HepG2 (cell line): ENCODE data around the gene TYMP. TPM values are rescaled to one million over a fixed set of nuclear protein-coding genes. Genes with fewer than 3 reads are reported as not detected.

Experiments
- ATF7 ChIP-seq, 2 experiments: fragments of 450-650 bp in 1 of 2; sonication (generic) in 1 of 2; formaldehyde crosslinking in 1 of 2; IDR thresholded peaks; 2 replicates each; pipeline versions ENCODE4 v1.4.0 to v1.6.1; 2016 to 2020; ENCODE audit warnings: antibody characterized with exemption in 1 of 2, mild to moderate bottlenecking in 1 of 2, missing genetic modification reagents in 1 of 2
- CAMTA2 ChIP-seq: sonication (generic); formaldehyde crosslinking; IDR thresholded peaks from 2 replicates; pipeline ENCODE4 v1.4.0; 2020; ENCODE audit warnings: mild to moderate bottlenecking, missing genetic modification reagents, borderline replicate concordance
- DPF2 ChIP-seq: sonication (generic); formaldehyde crosslinking; IDR thresholded peaks from 2 replicates; pipeline ENCODE4 v1.4.0; 2020; ENCODE audit warnings: mild to moderate bottlenecking, low read depth, missing genetic modification reagents, borderline replicate concordance
- ELF4 ChIP-seq: sonication (generic); formaldehyde crosslinking; IDR thresholded peaks from 2 replicates; pipeline ENCODE4 v1.5.0; 2020; ENCODE audit warnings: missing genetic modification reagents, mild to moderate bottlenecking, moderate library complexity, borderline replicate concordance
- FOSL2 ChIP-seq: sonication (generic); formaldehyde crosslinking; IDR thresholded peaks from 2 replicates; pipeline ENCODE4 v1.4.0; 2020; ENCODE audit warnings: missing genetic modification reagents
- LCORL ChIP-seq, 2 experiments: fragments of 450-650 bp in 1 of 2; sonication (generic) in 1 of 2; formaldehyde crosslinking in 1 of 2; IDR thresholded peaks; 2 replicates each; pipeline versions ENCODE4 v1.5.0 to v1.6.1; 2017 to 2020; ENCODE audit warnings: antibody characterized with exemption in 1 of 2, missing genetic modification reagents in 1 of 2
- MYC ChIP-seq: sonication (generic); formaldehyde crosslinking; IDR thresholded peaks from 2 replicates; pipeline ENCODE4 v1.9.0; 2021; ENCODE audit warnings: missing genetic modification reagents, borderline replicate concordance
- NCOA5 ChIP-seq: sonication (generic); formaldehyde crosslinking; IDR thresholded peaks from 2 replicates; pipeline ENCODE4 v1.4.0; 2020; ENCODE audit warnings: missing genetic modification reagents
- PAWR ChIP-seq: sonication (generic); formaldehyde crosslinking; IDR thresholded peaks from 2 replicates; pipeline ENCODE4 v1.4.0; 2020; ENCODE audit warnings: missing genetic modification reagents, mild to moderate bottlenecking, borderline replicate concordance
- PHF8 ChIP-seq: sonication (generic); formaldehyde crosslinking; IDR thresholded peaks from 2 replicates; pipeline ENCODE4 v1.5.0; 2020; ENCODE audit warnings: missing genetic modification reagents
- SP140L ChIP-seq: sonication (generic); formaldehyde crosslinking; IDR thresholded peaks from 2 replicates; pipeline ENCODE4 v1.4.0; 2020; ENCODE audit warnings: missing genetic modification reagents, borderline replicate concordance
- SRSF1 ChIP-seq: fragments of 200-400 bp; formaldehyde crosslinking; optimal IDR thresholded peaks from 2 replicates; pipeline ENCODE3; 2017; ENCODE audit warnings: mild to moderate bottlenecking, low read depth, low read length, moderate library complexity
- TEAD3 ChIP-seq: optimal IDR thresholded peaks from 2 replicates; pipeline ENCODE3; 2016; ENCODE audit warnings: borderline replicate concordance
- ZNF225 ChIP-seq: sonication (generic); formaldehyde crosslinking; IDR thresholded peaks from 2 replicates; pipeline ENCODE4 v1.4.0; 2020; ENCODE audit warnings: mild to moderate bottlenecking, missing genetic modification reagents
- ZNF83 ChIP-seq: sonication (generic); formaldehyde crosslinking; IDR thresholded peaks from 2 replicates; pipeline ENCODE4 v1.4.0; 2020; ENCODE audit warnings: missing genetic modification reagents, mild to moderate bottlenecking, borderline replicate concordance
- polyA plus RNA-seq, 8 experiments: library from polyadenylated mRNA; depleted of rRNA in 3 of 8; stranded (reverse) in 7 of 8; unstranded in 1 of 8; fragments of >200 nt; fragmentation: Illumina TruSeq in 4 of 8; extraction: Trizol in 4 of 8; gene quantifications; 2 replicates each; pipeline versions ENCODE4 v1.2.1 to v1.2.3, GENCODE V29; 2011 to 2016; ENCODE audit warnings: low read depth in 4 of 8, missing spikeins in 1 of 8, mixed read lengths in 1 of 8; ENCODE audit not compliant: insufficient read depth in 1 of 8
- total RNA-seq, 5 experiments: library from RNA; depleted of rRNA; stranded (reverse); fragments of >200 nt; fragmentation: Illumina TruSeq; extraction: Trizol; gene quantifications; 2 replicates each; pipeline ENCODE4 v1.2.3, GENCODE V29; 2016; ENCODE audit warnings: low read depth in 1 of 5
- TF ChIP-seq, protein P1 (sequence below): sonication (generic); formaldehyde crosslinking; IDR thresholded peaks from 2 replicates; pipeline ENCODE4 v1.5.0; 2020; ENCODE audit warnings: mild to moderate bottlenecking, missing genetic modification reagents, borderline replicate concordance
- TF ChIP-seq, protein P2 (sequence below): sonication (generic); formaldehyde crosslinking; IDR thresholded peaks from 2 replicates; pipeline ENCODE4 v1.4.0; 2020; ENCODE audit warnings: missing genetic modification reagents

The TYMP gene
- total and polyA plus RNA-seq, 2 of the 13 experiments (the other 11 are each of a cell fraction or from before 2014, with no cell fraction given), result 3.9 to 4.3 TPM

DNA sequence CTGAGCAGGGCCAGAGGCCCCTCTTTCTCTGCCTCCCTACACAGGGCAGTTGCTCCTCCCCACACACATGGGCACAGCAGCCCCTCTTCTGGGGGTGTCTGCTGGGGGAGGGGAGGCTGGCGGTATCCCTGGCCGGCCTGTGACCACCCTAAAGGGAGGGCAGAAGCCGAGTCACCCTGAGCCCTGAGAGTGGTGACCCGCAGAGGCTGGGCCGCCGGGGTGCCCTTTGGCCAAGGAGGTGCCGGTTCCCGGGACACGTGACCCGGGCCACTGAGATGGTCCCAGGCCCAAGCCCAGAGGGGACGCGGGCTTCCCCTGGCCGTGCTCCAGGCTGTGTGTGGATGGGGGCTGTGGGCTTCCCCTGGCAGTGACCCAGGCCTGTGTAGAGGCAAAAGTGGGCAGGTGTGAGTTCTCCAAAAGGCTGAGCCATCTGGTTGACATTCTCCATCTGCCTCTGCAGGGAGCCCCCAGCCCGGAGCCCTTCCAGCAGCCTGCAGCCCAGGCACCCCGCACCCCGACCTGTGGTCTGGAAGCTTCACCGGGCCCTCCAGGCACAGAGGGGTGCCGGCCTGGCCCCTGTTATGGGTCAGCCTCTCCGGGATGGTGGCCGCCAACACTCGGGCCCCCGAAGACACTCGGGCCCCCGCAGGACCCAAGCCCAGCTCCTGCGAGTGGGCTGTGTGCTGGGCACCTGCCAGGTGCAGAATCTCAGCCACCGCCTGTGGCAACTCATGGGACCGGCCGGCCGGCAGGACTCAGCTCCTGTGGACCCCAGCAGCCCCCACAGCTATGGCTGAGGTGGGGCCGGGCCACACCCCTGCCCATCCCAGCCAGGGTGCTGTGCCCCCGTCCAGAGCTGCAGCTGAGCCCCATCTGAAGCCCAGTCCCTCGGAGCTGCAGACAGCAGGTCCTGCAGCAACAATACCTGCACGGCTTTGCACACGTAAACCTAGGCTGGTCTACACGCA, 47.4 kb downstream of the TYMP start (continued):
- TF ChIP-seq, protein P1, sequence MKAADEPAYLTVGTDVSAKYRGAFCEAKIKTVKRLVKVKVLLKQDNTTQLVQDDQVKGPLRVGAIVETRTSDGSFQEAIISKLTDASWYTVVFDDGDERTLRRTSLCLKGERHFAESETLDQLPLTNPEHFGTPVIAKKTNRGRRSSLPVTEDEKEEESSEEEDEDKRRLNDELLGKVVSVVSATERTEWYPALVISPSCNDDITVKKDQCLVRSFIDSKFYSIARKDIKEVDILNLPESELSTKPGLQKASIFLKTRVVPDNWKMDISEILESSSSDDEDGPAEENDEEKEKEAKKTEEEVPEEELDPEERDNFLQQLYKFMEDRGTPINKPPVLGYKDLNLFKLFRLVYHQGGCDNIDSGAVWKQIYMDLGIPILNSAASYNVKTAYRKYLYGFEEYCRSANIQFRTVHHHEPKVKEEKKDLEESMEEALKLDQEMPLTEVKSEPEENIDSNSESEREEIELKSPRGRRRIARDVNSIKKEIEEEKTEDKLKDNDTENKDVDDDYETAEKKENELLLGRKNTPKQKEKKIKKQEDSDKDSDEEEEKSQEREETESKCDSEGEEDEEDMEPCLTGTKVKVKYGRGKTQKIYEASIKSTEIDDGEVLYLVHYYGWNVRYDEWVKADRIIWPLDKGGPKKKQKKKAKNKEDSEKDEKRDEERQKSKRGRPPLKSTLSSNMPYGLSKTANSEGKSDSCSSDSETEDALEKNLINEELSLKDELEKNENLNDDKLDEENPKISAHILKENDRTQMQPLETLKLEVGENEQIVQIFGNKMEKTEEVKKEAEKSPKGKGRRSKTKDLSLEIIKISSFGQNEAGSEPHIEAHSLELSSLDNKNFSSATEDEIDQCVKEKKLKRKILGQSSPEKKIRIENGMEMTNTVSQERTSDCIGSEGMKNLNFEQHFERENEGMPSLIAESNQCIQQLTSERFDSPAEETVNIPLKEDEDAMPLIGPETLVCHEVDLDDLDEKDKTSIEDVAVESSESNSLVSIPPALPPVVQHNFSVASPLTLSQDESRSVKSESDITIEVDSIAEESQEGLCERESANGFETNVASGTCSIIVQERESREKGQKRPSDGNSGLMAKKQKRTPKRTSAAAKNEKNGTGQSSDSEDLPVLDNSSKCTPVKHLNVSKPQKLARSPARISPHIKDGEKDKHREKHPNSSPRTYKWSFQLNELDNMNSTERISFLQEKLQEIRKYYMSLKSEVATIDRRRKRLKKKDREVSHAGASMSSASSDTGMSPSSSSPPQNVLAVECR (CRISPR knock-in tag), result peak; percentile 54; the same call in 1 of the 2 replicates
- TF ChIP-seq TEAD3 (CRISPR knock-in tag) (no peak), DPF2 (CRISPR knock-in tag) (no peak), CAMTA2 (no peak), SRSF1 (no peak), PAWR (no peak), PHF8 (CRISPR knock-in tag) (peak; percentile 56; the same call in 1 of the 2 replicates), NCOA5 (CRISPR knock-in tag) (no peak), ZNF83 (CRISPR knock-in tag) (no peak), ELF4 (CRISPR knock-in tag) (no peak), MYC (no peak), SP140L (CRISPR knock-in tag) (no peak), ATF7 (IDR thresholded peaks at IDR 0.05) (no peak), ATF7 (CRISPR knock-in tag; IDR thresholded peaks at IDR 0.05) (no peak), ZNF225 (CRISPR knock-in tag) (no peak), FOSL2 (CRISPR knock-in tag) (no peak), LCORL (IDR thresholded peaks at IDR 0.05) (no peak), LCORL (CRISPR knock-in tag; IDR thresholded peaks at IDR 0.05) (0 out of 2 replicates have a peak, but pooled peaks have one; percentile 32)
- TF ChIP-seq, protein P2, sequence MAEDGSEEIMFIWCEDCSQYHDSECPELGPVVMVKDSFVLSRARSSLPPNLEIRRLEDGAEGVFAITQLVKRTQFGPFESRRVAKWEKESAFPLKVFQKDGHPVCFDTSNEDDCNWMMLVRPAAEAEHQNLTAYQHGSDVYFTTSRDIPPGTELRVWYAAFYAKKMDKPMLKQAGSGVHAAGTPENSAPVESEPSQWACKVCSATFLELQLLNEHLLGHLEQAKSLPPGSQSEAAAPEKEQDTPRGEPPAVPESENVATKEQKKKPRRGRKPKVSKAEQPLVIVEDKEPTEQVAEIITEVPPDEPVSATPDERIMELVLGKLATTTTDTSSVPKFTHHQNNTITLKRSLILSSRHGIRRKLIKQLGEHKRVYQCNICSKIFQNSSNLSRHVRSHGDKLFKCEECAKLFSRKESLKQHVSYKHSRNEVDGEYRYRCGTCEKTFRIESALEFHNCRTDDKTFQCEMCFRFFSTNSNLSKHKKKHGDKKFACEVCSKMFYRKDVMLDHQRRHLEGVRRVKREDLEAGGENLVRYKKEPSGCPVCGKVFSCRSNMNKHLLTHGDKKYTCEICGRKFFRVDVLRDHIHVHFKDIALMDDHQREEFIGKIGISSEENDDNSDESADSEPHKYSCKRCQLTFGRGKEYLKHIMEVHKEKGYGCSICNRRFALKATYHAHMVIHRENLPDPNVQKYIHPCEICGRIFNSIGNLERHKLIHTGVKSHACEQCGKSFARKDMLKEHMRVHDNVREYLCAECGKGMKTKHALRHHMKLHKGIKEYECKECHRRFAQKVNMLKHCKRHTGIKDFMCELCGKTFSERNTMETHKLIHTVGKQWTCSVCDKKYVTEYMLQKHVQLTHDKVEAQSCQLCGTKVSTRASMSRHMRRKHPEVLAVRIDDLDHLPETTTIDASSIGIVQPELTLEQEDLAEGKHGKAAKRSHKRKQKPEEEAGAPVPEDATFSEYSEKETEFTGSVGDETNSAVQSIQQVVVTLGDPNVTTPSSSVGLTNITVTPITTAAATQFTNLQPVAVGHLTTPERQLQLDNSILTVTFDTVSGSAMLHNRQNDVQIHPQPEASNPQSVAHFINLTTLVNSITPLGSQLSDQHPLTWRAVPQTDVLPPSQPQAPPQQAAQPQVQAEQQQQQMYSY (CRISPR knock-in tag), result no peak
- TF ChIP-seq, all 625 proteins: peak for 29
